Measurements from ENCODE around the gene ATPAF1.

- no peak for TF ChIP-seq CTCF (IDR thresholded peaks at IDR 0.05; ENCODE audit: low read depth, low read length)
- no peak for TF ChIP-seq EZH2phosphoT487 (IDR thresholded peaks at IDR 0.05; ENCODE audit: low read depth)
These were observed 28.6 kb downstream of the ATPAF1 start for GRCh38 chr1:46639547-46639946.
